Stimulated activated CD4-positive, alpha-beta T cell treated with anti-CD3 and anti-CD28 coated beads, Interleukin-12 subunit alpha, Interleukin-12 subunit beta, amount 100 ng/mL, for 24 hours (primary cell): Measurements from ENCODE around the gene CHCHD2.
A peak's percentile ranks its signal among the peaks of the same experiment; 100 is the strongest.
"Not testable (repeated sequence)": the region's sequence is repeated elsewhere in the genome, so short reads cannot be mapped to it uniquely, and the experiment has no call there.

Experiments
- DNase-seq, 2 experiments: peaks; one replicate each; pipeline ENCODE4 v3.0.0-alpha.2; 2020; ENCODE audit warnings: low read depth in 2 of 2

Gene CHCHD2

DNA sequence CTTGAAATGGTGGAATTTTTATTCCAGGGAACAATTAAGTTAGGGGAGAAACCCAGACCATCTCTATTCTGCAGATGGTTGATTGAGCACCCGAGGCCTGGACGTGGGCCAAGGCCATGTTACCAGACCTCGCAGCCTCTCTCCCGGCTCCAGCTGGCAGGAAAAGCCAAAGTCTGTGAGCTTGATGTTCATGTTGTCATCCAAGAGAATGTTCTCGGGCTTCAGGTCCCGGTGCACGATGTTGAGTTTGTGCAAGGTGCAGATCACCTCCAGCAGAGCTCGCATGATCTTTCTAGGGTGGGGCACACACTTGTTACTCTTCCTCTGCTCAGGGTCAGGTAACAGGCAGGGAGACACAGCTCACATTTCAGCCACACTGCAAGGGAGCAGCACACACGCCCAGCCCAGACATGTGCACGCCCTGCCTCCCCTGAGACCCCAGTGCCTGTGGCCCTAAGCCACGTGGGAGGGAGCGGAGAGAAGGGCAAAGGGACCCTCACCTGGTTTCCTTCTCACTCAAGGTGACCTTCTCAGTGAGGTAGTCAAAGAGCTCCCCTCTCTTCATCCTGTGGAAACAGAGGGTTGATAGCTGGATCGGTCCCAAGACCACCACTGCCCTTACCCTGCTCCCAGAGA lies 23.0 kb downstream of the CHCHD2 start:
- DNase-seq, result no peak

DNA sequence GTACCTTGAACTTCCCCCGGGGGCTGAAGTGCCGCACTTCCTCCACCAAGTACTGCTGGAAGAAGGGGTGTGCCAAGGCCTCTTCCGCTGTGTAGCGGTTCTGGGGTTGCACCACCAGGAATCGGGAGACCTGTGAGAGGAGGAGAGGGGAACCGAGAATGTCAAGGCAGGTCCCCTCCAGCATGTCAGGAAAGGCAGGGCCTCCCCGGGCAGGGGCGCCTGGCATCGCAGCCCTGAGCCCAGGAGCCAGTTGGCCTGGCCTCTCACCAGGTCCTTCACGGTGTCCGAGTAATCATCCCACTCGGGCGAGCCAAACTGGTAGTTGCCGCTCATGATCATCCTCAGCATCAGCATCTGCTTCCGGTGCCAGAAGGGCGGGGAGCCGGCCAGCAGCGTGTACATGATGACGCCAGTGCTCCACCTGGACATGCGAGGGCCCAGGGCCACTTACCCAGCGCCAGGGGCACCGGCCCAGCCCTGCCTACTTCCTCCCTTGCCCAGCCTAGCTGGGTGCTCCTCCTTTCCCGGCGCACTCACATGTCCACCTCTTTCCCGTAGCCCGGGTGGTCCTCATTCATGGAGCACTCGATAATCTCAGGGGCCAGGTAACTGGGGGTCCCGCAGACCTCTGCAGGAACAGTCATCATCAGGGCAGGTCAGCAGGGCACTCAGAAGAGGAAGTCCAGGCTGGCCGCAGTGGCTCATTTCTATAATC lies 24.5 kb downstream of the CHCHD2 start:
- no peak for DNase-seq

DNA sequence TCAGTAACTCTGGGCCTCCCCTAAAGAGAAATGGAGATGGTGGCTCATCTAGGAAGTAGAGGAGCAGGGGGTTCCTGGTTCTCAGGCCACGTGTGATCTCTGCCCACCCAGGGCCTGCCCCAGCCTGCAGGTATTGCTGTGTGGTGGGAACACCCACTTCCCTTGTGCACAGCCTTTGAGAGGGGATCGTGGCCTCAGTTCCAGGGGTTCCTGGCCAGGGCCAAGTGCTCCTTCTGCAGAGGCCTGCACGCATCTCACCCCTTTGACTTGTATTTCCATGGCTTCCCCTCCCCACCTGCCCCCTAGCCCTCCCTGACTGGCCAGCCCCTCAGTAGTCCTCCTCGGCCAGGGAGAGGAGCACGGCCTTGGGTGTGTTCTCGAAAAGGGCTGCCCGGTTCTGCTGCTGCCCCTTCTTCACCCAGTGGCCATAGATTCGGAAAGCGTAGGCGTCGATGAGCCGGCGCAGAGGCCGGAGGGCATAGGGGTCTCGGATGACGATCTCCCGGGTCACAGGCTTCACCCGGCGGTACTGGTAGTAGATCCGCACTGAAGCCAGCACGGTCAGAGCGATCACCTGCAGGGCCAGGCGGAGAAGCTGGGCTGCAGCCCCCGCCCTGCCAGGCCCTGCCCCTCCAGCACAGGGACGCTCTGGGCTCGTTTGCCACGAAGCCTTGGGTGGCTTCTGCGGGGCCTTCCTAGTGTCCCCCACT lies 25.4 kb downstream of the CHCHD2 start:
- DNase-seq, result not testable (repeated sequence)

DNA sequence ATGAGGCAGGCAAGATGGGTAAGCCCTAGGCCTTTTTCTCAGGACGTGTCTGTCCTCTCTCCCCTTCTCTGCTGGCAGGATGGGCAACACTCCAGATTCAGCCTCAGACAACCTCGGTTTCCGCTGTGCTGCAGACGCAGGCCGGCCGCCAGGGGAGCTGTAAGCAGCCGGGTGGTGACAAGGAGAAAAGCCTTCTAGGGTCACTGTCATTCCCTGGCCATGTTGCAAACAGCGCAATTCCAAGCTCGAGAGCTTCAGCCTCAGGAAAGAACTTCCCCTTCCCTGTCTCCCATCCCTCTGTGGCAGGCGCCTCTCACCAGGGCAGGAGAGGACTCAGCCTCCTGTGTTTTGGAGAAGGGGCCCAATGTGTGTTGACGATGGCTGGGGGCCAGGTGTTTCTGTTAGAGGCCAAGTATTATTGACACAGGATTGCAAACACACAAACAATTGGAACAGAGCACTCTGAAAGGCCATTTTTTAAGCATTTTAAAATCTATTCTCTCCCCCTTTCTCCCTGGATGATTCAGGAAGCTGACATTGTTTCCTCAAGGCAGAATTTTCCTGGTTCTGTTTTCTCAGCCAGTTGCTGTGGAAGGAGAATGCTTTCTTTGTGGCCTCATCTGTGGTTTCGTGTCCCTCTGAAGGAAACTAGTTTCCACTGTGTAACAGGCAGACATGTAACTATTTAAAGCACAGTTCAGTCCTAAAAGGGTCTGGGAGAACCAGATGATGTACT lies 26.7 kb downstream of the CHCHD2 start:
- DNase-seq, result no peak

DNA sequence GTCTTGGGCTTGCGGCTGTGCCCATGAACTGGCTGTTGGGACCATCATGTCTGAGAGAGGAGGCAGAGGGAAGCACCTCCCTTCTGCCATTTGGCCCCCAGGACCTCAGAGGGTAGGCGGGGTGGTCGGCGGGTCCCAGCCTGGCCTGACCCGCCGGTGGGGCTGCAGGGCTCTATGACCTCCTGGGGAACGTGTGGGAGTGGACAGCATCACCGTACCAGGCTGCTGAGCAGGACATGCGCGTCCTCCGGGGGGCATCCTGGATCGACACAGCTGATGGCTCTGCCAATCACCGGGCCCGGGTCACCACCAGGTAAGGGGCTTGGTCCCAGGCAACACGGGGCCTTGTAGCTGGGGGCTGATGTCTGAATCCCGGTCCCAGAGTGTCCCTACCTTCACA lies 28.1 kb downstream of the CHCHD2 start:
- DNase-seq, result no peak

DNA sequence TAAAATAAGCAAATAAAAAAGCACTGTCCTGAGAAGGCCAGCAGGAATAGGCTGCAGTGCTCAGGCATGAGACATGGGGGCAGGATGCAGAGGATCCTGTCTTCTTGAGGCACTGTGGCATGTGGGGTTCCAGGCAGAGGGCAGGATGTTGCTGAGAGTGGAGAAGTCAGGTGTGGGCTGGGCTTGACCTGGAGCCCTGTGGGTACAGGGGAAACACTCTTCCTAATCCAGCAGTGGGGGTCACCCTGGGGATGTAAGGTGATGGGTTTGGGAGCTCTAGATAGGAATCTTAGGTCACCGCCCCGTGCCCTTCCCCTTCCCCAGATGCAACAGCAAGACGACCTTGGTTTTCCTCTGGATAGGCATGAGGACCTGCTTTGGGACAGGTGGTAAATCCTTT lies 28.6 kb downstream of the CHCHD2 start:
- DNase-seq, result no peak

DNA sequence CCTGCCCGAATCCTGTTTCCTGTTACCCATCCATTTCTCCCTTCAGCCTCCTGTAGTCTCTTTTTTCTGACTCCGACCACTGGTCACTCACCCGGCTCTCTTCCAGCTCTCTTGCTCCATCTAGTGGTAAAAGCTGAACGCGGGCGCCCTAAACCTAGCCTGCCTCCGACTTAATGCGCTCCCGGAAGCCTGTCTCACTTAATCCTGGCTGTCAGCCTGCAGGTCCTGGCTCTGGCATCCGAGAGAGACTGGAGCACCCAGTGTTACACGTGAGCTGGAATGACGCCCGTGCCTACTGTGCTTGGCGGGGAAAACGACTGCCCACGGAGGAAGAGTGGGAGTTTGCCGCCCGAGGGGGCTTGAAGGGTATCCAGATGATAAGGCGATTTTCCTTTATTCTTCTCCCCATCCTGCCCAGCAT lies 31.9 kb downstream of the CHCHD2 start:
- DNase-seq, result peak; percentile 27 to 50

DNA sequence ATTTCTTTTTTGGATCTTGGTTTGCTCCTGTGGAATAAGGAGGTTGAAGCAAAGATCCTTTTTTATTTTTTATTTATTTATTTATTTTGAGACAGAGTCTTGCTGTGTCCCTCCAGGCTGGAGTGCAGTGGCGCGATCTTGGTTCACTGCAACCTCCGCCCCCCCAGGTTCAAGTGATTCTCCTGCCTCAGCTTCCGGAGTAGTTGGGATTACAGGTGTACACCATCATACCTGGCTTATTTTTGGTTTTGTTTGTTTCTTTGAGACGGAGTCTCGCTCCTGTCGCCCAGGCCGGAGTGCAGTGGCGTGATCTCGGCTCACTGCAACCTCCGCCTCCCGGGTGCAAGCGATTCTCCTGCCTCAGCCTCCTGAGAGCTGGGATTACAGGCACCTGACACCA lies 39.9 kb downstream of the CHCHD2 start:
- not testable (repeated sequence) for DNase-seq

DNA sequence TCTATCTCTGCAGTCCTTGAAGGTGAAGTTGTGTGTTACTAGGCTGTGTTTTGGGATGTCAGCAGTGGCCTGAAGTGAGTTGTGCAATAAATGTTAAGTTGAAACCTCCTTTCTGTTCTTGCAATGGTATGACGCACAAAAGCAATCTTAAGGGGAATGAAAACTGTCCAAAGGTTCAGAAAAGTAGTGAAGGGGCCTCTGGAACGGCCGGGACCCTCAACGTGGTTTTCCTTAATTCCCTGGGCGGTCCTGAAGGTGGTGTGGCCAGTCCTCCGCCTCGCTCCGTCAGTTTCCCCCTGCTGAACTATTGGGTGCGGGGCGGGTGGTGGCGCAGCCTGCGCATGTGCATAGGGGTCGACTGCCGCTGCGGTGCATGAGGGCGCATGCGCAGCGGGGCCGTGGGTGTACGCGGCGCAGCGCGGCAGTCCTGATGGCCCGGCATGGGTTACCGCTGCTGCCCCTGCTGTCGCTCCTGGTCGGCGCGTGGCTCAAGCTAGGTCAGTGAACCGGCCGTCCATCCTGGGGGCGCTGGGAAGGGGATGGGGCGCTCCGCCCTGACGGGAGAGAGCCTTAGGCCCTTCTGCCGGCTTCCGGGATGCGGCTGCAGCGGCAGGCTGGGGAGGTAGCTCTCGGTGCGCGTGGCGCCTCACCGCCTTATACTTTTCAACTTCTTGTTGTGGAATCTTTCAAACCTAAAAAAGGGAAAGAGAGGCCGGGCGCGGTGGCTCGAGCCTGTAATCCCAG lies 42.2 kb downstream of the CHCHD2 start, which contains the start of gene SUMF2:
Gene SUMF2, plus strand, starts transcription at position 405 of the 744 bp plus-strand sequence. Its CDS starts 26 bp downstream, at position 431.
- DNase-seq, result peak; percentile 78 to 84

DNA sequence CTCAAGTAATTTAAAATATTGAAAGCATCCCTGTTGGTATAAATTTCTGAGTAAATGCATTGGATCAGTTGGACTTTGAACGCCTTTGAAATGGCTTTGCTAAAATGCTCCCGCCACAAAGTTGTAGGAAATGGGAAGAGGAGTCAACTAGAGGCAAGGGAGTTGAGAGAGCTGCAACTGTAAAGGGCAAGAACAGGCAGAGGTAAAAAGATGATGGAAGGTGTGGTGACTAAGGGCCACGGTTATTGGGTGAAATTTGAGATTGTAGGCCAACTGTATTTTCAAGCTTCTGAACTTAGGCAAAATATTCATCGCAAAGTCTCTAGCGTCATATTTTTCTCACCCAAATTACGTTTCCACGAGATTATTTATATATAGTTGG lies 42.8 kb downstream of the CHCHD2 start:
- no peak for DNase-seq

DNA sequence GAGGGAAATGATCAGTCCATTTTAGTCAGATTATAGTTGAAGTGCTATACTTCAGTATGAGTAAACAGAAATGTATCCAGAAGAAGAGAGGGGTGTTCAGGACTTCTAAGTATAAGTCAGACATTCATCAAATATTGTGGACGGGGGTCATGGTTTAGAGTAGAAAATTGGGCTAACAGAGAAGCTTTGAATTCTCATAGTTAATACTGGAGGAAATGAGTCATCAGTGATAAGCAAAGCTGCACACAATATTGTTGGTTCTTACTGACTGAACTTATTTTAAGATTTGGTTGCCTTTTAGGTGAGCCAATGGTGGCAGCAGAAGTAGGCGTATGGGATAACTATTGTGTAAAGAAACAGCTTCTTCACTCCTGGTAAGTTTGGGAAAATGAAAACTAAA lies 43.9 kb downstream of the CHCHD2 start:
- no peak for DNase-seq

DNA sequence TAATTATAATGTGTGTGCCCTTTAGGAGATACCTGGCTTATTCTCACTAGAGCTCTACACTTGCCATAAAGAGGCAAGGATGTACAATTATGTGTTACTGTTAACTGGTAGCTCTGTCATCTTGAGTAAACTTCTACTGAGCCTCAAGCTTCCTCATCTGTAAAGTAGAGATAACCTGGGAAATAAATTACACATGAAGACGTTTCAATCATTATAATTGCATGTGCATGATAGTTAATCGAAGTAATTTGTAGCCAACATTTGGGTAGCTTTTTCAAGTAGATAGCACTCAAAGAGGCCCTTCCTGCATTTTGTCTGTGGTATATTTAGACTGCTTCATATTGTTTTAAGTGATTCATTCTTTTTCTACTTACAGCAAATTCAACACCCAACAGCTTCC lies 52.3 kb downstream of the CHCHD2 start:
- no peak for DNase-seq

DNA sequence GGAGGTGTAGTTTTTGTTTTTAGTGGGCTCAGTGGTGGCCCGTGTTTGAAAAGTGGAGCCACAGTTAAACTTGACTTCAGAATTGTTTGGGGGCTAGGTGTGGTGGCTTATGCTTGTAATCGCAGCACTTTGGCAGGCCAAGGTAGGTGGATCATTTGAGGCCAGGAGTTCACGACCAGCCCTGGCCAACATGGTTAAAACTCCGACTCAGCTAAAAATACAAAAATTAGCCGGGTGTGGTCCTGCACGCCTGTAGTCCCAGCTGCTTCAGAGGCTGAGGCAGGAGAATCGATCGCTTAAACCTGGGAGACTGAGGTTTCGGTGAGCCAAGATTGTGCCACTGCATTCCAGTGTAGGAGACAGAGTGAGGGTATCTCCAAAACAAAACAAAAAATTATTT lies 52.9 kb downstream of the CHCHD2 start:
- DNase-seq, result no peak
